Peyer's patch (tissue), 4 donors: ENCODE data around the gene SEC14L5. TPM values are rescaled to one million over a fixed set of nuclear protein-coding genes. Genes with fewer than 3 reads are reported as not detected.
A peak's percentile ranks its signal among the peaks of the same experiment; 100 is the strongest.
"Not testable (repeated sequence)": the region's sequence is repeated elsewhere in the genome, so short reads cannot be mapped to it uniquely, and the experiment has no call there.

Source experiments
- DNase-seq, 3 donors: peaks; one replicate each; pipeline ENCODE4 v3.0.0-alpha.2; 2017 to 2019
- H3K27ac ChIP-seq, 4 donors: fragments of 200-600 bp; sonication (generic); one replicate each; pipeline ENCODE4 v1.5.1; 2016 to 2019
- H3K27me3 ChIP-seq, 2 donors: fragments of 200-600 bp; sonication (generic); one replicate each; pipeline ENCODE4 v1.5.1; 2019
- H3K36me3 ChIP-seq, 3 donors: fragments of 200-600 bp; sonication (generic); one replicate each; pipeline ENCODE4 v1.5.1; 2016 to 2019
- H3K4me1 ChIP-seq, 4 donors: fragments of 200-600 bp; sonication (generic); one replicate each; pipeline ENCODE4 v1.5.1; 2016 to 2019
- H3K4me3 ChIP-seq, 4 donors: fragments of 200-600 bp; sonication (generic); 1 replicate in 3 of 4; 2 replicates in 1 of 4; pipeline ENCODE4 v1.5.1; 2016 to 2019; ENCODE audit warnings: mild to moderate bottlenecking in 1 of 4
- H3K9me3 ChIP-seq, 4 donors: fragments of 200-600 bp; sonication (generic); one replicate each; pipeline ENCODE4 v1.5.1; 2016 to 2019; ENCODE audit warnings: mild to moderate bottlenecking in 1 of 4
- POLR2A ChIP-seq, 2 donors: fragments of 450-650 bp; IDR thresholded peaks; one replicate each; pipeline ENCODE4 v1.5.1; 2017; ENCODE audit warnings: antibody characterized with exemption in 2 of 2, mild to moderate bottlenecking in 2 of 2, moderate library complexity in 2 of 2
- total RNA-seq, 4 donors: library from RNA; depleted of rRNA; stranded (reverse); fragments of >200 nt; gene quantifications; one replicate each; pipeline ENCODE4 v1.1.0, GENCODE V29; 2016
- TF ChIP-seq, protein P1 (sequence below), 6 experiments: fragments of 450-650 bp in 4 of 6; fragments of 200-600 bp in 2 of 6; sonication (generic) in 1 of 6; IDR thresholded peaks; one replicate each; pipeline ENCODE4 v1.5.1; 2017 to 2019; ENCODE audit warnings: antibody characterized with exemption in 6 of 6, mild to moderate bottlenecking in 3 of 6, moderate library complexity in 1 of 6

Gene SEC14L5
- total RNA-seq, 4 donors from 2014 or later: 0.13 to 2.0 (median 1.1) TPM

DNA sequence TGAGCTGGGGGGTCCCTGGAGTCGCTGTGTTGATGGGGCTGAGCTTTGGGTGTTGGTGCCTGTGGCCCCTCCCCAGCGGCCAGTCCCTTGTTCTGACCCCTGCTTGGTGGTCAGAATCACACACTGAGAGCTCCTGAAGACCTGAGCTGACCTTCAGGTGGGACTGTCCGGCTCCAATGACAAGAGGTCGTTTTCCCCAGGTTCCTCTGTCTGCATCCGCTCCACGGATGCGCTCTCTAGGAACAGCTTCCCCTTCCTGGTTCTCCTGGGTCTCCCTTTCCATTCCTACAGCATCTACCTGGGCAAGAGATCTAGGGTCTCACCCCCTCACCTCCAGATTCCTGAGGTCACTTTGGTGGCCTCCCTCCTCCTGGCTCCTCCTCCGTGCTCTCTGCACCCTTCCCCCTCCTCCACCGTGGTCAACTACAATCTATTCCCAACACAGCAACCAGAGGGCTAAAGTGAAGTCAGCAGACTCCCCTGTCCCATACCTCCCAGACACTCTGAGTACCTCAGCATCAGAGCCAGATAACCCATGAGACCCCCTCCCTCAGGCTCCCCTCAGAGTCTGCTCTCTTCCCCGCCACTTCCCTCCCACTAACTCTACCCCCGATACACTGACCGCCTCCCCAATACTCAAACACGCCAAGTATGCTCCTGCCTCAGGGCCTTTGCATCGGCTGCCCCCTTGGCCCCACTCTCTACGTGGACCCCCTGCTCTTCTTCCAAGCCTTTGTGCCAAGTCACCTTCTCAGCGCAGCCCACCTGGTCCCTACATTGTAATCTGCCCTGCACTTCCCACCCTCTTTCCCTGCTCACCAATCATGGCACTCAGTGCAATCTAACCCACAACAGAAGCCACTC, 9.0 kb upstream of the SEC14L5 start:
- Histone ChIP-seq H3K36me3 (no peaks in the 10 kb centered on the region), H3K9me3 (no peaks in the 10 kb centered on the region), H3K4me1 (peaks cover 0 to 19% (median 2%) of the 10 kb centered on the region in 4 donors), H3K4me3 (no peak overlapping the region), H3K27ac (no peak overlapping the region), H3K27me3 (no peaks in the 10 kb centered on the region)
- no peak for DNase-seq
- no peak for TF ChIP-seq POLR2A (IDR thresholded peaks at IDR 0.05)
- TF ChIP-seq, protein P1, sequence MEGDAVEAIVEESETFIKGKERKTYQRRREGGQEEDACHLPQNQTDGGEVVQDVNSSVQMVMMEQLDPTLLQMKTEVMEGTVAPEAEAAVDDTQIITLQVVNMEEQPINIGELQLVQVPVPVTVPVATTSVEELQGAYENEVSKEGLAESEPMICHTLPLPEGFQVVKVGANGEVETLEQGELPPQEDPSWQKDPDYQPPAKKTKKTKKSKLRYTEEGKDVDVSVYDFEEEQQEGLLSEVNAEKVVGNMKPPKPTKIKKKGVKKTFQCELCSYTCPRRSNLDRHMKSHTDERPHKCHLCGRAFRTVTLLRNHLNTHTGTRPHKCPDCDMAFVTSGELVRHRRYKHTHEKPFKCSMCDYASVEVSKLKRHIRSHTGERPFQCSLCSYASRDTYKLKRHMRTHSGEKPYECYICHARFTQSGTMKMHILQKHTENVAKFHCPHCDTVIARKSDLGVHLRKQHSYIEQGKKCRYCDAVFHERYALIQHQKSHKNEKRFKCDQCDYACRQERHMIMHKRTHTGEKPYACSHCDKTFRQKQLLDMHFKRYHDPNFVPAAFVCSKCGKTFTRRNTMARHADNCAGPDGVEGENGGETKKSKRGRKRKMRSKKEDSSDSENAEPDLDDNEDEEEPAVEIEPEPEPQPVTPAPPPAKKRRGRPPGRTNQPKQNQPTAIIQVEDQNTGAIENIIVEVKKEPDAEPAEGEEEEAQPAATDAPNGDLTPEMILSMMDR (IDR thresholded peaks at IDR 0.05): no peak

DNA sequence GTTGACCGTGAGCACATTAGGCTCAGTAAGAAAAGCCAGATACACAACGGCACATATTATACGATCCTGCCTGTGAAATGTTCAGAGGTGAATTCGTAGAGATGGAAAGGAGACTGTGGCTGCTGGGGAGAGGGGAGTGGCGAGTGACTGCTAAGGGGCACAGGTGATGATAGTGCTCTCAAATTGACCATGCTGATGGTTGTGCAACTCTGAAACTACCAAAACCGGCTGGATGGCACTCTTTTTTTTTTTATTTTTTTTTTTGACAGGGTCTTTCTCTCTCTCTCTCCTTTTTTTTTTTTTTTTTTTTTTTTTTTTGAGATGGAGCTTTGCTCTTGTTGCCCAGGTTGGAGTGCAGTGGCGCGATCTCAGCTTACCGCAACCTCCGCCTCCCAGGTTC, 8.1 kb upstream of the SEC14L5 start:
- DNase-seq: no peak
- H3K9me3 ChIP-seq: no peaks in the 10 kb centered on the region
- H3K27me3 ChIP-seq: no peaks in the 10 kb centered on the region
- no peak overlapping the region for H3K4me3 ChIP-seq
- H3K4me1 ChIP-seq: peaks cover 0 to 10% (median 1%) of the 10 kb centered on the region in 4 donors
- TF ChIP-seq, protein P1 (IDR thresholded peaks at IDR 0.05): no peak
- no peak for TF ChIP-seq POLR2A (IDR thresholded peaks at IDR 0.05)
- no peak overlapping the region for H3K27ac ChIP-seq
- no peaks in the 10 kb centered on the region for H3K36me3 ChIP-seq

DNA sequence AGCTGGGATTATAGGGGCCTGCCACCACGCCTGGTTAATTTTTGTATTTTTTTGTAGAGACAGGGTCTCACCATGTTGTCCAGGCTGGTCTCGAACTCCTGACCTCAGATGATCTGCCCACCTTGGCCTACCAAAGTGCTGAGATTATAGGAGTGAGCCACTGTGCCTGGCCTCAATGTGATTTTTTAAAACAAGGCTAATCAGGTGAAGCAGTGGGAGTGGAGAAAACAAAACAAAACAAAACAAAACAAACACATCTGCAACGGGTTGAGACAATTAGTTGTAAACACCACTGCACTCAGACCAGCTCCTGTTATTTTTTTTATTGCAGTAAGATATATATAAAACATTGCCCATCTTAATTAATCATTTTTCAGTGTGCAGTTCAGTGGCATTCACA, 6.5 kb upstream of the SEC14L5 start:
- H3K27me3 ChIP-seq, H3K4me1 ChIP-seq, H3K27ac ChIP-seq, H3K36me3 ChIP-seq, DNase-seq, H3K4me3 ChIP-seq, H3K9me3 ChIP-seq: not testable (repeated sequence)

DNA sequence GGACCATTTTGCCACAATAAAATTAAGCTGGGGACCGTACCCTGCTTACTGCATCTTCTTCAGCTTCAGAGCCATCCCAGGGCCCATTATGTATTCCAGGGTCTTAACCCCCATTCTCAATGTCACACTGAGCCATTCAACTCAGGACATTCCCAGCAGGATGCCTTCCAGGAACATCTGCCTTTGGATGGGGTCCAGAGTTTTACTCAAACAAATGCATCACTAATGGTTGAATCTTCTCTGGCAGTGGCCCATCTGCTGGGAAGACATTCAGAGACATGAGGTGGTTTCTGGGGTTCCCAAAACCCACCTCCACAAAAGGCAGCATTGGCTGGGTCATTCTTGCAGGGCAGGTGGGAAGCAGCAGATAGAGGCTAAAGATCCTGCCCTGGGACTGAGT, 3.4 kb upstream of the SEC14L5 start:
- Histone ChIP-seq H3K9me3 (no peaks in the 10 kb centered on the region), H3K27ac (no peak overlapping the region), H3K27me3 (no peaks in the 10 kb centered on the region), H3K36me3 (no peaks in the 10 kb centered on the region), H3K4me1 (peaks cover 0 to 15% (median 2%) of the 10 kb centered on the region in 4 donors), H3K4me3 (no peak overlapping the region)
- TF ChIP-seq, protein P1 (IDR thresholded peaks at IDR 0.05): no peak
- no peak for TF ChIP-seq POLR2A (IDR thresholded peaks at IDR 0.05)
- DNase-seq: no peak

DNA sequence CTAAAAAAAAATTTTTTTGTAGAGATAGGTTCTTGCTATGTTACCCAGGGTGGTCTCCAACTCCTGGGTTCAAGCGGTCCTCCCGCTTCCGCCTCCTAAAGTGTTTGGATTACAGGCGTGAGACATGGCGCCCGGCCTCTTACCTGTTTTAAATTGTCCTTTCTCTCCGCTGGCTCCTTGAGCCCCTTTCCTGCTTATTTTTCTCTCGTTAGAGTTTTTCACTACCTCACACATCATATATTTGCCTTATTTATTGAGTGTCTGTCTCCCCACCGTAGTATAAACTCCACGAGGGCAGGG, 760 bp upstream of the SEC14L5 start:
- Histone ChIP-seq H3K4me3 (peak overlapping the region; percentile 29 to 62 (median 43)), H3K27me3 (no peaks in the 10 kb centered on the region), H3K27ac (peak overlapping the region; percentile 25 to 81 (median 59)), H3K9me3 (no peaks in the 10 kb centered on the region), H3K36me3 (no peaks in the 10 kb centered on the region), H3K4me1 (peaks cover 0 to 15% (median 2%) of the 10 kb centered on the region in 4 donors)
- DNase-seq: no peak
- TF ChIP-seq POLR2A (IDR thresholded peaks at IDR 0.05): no peak
- TF ChIP-seq, protein P1 (IDR thresholded peaks at IDR 0.05): no peak

DNA sequence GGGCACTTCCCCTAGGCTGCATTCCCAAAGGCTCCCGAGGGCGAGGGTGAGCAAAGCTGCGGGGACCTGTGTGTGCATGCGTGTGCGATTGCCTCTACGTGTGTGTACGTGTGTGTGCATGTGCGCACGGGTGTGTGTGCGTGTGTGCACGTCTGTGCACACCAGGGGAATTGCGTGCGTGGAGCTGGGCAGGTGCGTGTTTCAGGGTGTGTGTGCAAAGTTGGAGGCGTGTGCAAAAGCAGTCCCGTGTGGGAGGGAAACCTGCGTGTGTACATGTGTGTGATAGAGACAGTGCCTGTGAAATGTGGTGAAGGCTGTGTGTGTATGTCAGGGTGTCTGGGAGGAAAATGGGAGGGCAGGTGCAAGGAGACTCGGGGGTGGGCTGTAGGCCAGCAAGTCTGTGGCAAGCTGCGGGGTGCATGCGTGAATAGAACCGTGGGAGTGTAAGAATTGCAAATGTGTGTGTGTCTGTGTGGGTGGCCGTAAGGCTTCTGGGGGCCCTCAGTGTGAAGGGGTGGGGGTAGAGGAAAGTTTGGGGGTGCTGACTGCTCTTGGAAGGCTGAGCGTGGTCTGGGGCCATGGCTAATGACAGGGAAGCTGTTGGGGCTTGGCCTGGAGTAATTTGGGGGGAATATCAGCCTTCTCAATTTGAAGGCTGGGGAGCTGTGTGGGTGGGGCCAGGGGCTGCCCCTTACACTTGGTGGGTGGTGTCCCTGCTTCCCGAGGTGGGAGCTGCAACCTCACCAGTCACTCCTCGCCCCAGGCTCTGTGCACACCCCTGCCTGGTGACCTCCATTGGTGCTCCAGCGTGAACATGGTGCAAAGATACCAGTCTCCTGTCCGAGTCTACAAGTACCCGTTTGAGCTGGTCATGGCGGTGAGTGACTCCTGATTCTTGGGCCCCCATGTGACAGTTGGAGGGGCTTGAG, 644 bp downstream of the SEC14L5 start:
- H3K27me3 ChIP-seq: no peaks in the 10 kb centered on the region
- peak overlapping the region in 1 of 4 donors; percentile 20 for H3K27ac ChIP-seq
- H3K4me1 ChIP-seq: peaks cover 0 to 15% (median 2%) of the 10 kb centered on the region in 4 donors
- peak overlapping the region; percentile 29 to 56 (median 36) for H3K4me3 ChIP-seq
- no peak for TF ChIP-seq POLR2A (IDR thresholded peaks at IDR 0.05)
- TF ChIP-seq, protein P1 (IDR thresholded peaks at IDR 0.05): no peak
- no peaks in the 10 kb centered on the region for H3K36me3 ChIP-seq
- no peak for DNase-seq
- no peaks in the 10 kb centered on the region for H3K9me3 ChIP-seq
